HL-60 (cell line): ENCODE results near the gene UTP3.

Experiments used
- GABPA ChIP-seq: IDR thresholded peaks from 2 replicates; pipeline ENCODE4 v1.6.1; 2012; ENCODE audit warnings: low read depth
- POLR2AphosphoS5 ChIP-seq: IDR thresholded peaks from 2 replicates; pipeline ENCODE4 v1.6.1; 2012; ENCODE audit warnings: low read depth
- TF ChIP-seq, protein P1 (sequence below): IDR thresholded peaks from one replicate; pipeline ENCODE4 v1.5.1; 2011; ENCODE audit warnings: low read length, control low read depth, inconsistent platforms; ENCODE audit not compliant: insufficient read depth
- TF ChIP-seq, protein P2 (sequence below): IDR thresholded peaks from 2 replicates; pipeline ENCODE4 v1.6.1; 2012; ENCODE audit warnings: low read depth; ENCODE audit not compliant: insufficient replicate concordance

DNA sequence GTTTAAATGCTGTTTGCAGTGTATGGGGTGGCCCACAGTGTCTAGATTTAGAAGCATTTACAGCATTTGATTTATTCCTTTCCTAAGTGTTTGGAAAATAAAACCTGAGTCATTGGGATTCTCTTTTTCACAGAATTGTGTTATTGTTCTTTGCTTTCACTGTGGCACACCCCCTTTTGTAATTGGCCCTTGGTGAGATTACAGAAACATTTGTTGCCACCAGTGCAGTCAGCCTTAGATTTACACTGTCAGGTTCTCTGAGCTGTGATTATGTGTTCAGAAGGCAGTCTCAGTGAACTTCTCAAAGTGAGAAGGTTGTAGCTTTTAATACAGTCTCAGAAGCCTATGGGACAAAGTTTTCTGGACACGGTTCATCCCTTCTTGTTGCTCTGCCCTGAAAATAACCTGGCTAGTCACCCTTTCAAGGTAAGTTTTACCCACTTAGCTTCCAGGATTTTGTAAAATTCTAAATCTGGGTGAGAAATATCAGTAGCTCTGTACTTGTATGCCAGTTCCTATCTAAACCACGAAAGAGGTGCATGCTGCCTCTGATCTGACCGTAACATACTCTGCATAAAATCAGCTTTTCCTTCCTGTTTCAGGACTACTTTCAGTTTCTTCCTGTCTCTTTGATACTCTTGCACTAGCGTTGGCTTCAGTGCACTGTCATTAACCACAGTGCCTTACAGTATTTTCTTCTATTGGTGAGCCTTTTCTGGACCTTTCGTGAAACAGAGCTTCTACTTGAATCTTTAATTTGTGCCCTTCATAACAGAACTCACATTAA is 46.0 kb downstream of the UTP3 start:
- TF ChIP-seq, protein P1, sequence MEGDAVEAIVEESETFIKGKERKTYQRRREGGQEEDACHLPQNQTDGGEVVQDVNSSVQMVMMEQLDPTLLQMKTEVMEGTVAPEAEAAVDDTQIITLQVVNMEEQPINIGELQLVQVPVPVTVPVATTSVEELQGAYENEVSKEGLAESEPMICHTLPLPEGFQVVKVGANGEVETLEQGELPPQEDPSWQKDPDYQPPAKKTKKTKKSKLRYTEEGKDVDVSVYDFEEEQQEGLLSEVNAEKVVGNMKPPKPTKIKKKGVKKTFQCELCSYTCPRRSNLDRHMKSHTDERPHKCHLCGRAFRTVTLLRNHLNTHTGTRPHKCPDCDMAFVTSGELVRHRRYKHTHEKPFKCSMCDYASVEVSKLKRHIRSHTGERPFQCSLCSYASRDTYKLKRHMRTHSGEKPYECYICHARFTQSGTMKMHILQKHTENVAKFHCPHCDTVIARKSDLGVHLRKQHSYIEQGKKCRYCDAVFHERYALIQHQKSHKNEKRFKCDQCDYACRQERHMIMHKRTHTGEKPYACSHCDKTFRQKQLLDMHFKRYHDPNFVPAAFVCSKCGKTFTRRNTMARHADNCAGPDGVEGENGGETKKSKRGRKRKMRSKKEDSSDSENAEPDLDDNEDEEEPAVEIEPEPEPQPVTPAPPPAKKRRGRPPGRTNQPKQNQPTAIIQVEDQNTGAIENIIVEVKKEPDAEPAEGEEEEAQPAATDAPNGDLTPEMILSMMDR: no peak
- TF ChIP-seq GABPA (no peak), POLR2AphosphoS5 (peak; percentile 40; the same call in 1 of the 2 replicates)
- TF ChIP-seq, protein P2, sequence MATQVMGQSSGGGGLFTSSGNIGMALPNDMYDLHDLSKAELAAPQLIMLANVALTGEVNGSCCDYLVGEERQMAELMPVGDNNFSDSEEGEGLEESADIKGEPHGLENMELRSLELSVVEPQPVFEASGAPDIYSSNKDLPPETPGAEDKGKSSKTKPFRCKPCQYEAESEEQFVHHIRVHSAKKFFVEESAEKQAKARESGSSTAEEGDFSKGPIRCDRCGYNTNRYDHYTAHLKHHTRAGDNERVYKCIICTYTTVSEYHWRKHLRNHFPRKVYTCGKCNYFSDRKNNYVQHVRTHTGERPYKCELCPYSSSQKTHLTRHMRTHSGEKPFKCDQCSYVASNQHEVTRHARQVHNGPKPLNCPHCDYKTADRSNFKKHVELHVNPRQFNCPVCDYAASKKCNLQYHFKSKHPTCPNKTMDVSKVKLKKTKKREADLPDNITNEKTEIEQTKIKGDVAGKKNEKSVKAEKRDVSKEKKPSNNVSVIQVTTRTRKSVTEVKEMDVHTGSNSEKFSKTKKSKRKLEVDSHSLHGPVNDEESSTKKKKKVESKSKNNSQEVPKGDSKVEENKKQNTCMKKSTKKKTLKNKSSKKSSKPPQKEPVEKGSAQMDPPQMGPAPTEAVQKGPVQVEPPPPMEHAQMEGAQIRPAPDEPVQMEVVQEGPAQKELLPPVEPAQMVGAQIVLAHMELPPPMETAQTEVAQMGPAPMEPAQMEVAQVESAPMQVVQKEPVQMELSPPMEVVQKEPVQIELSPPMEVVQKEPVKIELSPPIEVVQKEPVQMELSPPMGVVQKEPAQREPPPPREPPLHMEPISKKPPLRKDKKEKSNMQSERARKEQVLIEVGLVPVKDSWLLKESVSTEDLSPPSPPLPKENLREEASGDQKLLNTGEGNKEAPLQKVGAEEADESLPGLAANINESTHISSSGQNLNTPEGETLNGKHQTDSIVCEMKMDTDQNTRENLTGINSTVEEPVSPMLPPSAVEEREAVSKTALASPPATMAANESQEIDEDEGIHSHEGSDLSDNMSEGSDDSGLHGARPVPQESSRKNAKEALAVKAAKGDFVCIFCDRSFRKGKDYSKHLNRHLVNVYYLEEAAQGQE: no peak
